GM15510 (cell line): ENCODE measurements around the gene C6orf47.

Experiments
- POLR2A ChIP-seq: IDR thresholded peaks from 3 replicates; pipeline ENCODE4 v1.6.1; 2011; ENCODE audit warnings: borderline replicate concordance; ENCODE audit not compliant: insufficient read length; ENCODE audit errors: extremely low read depth

C6orf47 gene

DNA sequence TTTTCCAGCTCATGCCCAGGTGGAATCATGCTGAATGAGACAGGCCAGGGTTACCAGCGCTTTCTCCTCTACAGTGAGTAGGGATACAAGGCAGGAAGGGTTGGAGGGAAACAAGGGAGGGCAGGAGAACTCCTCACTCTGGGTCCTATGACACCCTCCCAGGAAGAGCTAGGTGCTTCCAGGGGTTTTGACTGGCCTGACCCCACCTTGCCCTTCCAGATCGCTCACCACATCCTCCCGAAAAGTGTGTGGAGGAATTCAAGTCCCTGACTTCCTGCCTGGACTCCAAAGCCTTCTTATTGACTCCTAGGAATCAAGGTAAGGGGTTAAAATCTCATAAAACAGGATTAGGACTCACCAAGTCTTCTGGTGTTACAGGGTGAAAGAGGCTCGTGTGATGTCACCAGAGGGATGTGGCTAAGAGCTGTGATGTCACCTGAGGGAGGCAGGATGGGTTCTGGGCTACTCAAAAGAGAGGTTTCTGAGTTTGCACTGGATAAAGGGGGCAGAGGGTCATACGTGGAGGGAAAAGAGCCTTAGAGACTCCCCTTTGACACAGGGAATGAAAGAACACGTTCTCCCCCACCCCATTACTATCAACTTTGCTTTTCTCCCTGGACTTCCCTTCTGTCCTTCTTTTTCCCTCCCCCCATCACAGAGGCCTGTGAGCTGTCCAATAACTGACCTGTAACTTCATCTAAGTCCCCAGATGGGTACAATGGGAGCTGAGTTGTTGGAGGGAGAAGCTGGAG, 3.0 kb downstream of the C6orf47 start:
- no peak for TF ChIP-seq POLR2A

DNA sequence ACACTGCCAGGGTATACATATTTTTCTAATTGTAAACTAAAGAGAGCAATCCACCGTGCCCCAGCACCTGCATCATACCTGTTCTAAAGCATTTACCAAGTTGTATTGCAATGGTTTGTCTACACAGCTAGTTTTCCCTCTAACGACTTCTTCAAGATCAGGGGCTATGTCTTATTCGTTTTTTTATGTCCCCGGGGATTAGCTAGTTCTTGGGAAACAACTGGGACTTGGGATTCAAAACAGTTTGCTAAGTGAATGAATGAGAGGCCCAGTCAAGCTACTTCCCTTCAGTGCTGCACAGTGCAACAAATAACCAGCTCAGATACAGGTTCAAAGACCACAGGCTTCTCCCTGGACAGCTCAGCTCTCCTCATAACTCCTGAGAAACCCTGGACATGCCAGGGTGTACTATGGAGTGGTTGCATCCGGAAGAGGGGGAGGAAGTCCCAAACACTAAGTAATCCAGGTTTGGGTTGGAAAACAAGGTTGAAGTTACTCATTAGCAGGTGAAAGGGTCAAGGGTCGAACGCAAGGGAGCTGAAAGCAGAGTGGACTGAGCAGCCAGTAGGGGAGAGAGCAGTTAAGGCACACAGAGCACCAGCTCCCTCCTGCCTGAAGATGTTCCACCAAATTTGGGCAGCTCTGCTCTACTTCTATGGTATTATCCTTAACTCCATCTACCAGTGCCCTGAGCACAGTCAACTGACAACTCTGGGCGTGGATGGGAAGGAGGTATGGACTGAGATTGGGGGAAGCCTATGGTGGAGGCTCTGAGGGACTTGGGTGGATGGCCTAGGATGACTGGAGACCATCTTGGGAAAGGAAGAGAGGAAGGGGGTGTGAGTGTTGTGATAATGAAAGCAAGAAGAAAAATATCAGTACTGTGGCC, 5.0 kb downstream of the C6orf47 start, which contains the start of gene APOM:
Gene APOM, plus strand, starts transcription at position 546 of the 889 bp plus-strand sequence. Its CDS starts 73 bp downstream, at position 619.
- TF ChIP-seq POLR2A: no peak

- TF ChIP-seq POLR2A: no peak
Observed at GRCh38 chr6:31654574-31655348, 5.8 kb downstream of the C6orf47 start.

DNA sequence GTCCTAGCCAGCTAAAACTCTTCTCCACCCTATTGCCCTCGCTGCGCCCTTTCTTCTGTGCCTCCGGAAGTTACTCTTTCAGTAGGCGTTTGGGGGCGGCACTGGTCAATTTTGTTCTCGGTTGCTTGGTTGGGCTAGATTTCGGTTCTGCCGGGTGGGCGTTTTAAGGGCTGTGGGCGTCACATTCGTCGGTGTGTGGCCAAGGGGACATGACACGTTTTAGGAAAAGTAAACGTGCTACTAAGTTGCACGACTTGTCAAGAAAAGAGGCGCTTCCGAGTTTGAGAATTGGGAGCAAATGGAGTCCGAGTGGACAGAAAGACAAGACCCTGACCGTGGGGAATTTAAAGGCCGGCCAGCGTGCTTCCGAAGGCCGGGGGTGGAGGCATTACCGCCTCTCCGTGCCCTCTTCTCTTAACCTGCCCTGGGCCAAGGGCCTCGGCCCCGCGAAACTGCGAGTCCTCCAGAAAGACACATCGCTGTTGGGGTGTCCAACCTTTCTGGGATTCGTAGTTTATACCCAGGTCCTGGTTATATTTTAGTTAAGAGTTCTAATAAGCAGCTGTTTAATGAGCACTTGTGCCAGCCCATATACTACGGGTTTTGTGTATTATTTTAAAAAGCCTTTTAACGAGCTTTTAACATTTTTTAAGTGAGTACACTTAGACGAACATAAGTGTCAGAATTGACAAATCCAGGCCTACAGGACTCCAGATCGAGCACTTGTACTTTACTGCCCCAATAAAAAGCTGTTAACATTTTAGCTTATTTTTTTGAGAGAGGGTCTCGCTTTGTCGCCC, 7.5 kb downstream of the C6orf47 start:
- peak; percentile 4 for TF ChIP-seq POLR2A

GRCh38 chr6:31651602-31652191, 8.9 kb downstream of the C6orf47 start:
- TF ChIP-seq POLR2A: no peak

DNA sequence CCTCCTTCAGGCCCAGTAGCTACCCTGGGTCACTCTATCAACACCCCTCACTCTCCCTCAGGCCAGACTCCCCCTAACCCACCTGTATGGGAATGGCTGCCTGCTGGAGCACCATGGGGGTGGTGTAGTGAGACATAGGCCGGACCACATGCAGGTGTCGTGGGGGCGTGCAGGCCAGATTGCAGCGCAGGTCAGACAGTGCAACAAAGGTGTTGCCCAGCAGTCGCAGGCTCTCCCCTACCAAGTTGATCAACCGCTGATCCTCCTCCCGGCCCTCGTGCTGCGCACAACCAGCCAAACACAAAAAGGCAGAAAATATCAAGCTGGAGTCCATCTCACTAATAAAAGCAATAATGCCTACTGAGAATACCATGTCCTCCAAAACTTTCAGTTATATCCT, 15.3 kb downstream of the C6orf47 start:
- no peak for TF ChIP-seq POLR2A

DNA sequence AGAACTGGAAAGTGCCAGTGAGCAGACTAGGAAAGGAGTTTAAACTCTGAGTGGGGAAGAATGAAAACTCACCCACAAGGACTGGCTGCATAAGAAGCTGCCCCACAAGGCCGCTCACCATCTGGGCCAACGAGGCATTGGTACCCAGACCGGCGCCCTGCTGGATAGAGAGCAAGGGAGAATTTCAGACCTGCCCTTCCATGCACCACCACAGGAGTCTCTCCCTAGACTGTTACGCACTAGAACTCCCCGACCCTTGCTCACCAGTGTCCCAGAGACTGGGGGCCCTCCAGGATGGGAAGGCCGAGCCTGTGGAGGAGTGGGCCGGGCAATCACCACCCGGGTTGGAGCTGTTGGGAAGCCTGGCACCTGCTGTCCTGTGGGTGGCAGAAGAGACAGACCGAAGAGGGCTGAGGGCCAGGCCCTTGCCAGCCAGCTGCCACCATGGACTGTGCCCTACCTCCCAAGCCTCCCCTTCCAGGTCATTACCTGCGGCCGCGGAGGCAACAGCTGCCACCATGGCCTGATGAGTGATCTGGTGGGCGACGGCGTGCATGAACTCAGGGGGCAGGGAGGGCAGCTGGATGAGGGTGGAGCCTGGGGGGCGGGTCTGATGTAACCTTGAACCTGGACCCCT, 16.6 kb downstream of the C6orf47 start:
- no peak for TF ChIP-seq POLR2A

- TF ChIP-seq POLR2A: no peak
Observed at GRCh38 chr6:31642798-31643570, 17.6 kb downstream of the C6orf47 start.

DNA sequence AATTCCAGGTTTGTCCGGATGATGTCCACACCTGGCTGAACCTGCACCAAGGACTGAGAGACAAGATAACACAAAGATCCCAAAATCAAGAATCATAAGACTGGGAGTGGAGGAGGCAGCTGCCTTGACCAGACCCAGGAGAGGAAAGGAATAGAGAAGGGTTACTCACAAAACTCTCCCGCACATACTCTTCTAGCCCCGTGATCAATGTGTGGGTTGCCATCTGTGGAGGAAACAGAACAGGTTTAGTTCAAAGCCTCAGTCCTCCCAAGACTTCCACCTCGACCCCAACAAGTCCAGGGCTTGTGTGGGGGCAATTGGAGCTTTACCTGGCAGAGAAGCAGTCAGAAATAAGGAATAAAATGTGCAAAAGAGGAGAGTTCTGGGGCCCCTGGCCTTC, 19.2 kb downstream of the C6orf47 start:
- no peak for TF ChIP-seq POLR2A

- TF ChIP-seq POLR2A: no peak
Observed at GRCh38 chr6:31640612-31641011, 20.0 kb downstream of the C6orf47 start.

DNA sequence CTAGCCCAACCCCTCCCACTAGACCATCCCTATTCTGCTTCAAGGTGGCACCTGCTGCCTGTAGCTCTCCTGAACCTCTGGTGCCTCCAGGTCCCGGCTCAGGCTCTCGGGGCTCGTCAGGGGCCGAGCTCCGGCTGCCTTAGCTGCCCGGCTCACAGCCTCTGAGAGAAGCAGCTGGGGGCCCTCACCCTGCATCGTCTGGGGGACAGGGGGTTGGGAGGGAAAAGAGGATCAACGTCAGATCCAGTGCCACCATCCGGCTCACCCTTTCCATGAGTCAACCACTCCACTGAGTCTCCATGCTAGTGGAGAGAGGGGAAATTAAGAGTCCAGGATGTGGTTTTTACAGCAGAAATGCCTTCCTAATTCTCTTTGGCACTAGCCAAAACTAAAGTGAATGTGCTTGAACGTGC, 21.1 kb downstream of the C6orf47 start:
- TF ChIP-seq POLR2A: no peak

- no peak for TF ChIP-seq POLR2A
Observed at GRCh38 chr6:31639043-31639442, 21.5 kb downstream of the C6orf47 start.
